Stomach smooth muscle (tissue), 2 donors: ENCODE data around the gene DENND4A.

ENCODE experiments used
- H3K27ac ChIP-seq: one replicate; pipeline ENCODE4 v1.7.0; 2013; ENCODE audit warnings: mild to moderate bottlenecking, low read length, inconsistent platforms
- H3K27me3 ChIP-seq, 2 donors: one replicate each; pipeline ENCODE4 v1.7.0; 2013; ENCODE audit warnings: low read length in 2 of 2; ENCODE audit not compliant: insufficient read depth in 2 of 2, control insufficient read depth in 1 of 2
- H3K36me3 ChIP-seq, 2 donors: one replicate each; pipeline ENCODE4 v1.7.0; 2013; ENCODE audit warnings: low read length in 2 of 2; ENCODE audit not compliant: control insufficient read depth in 2 of 2, insufficient read depth in 2 of 2
- H3K4me1 ChIP-seq: one replicate; pipeline ENCODE4 v1.7.0; 2013; ENCODE audit warnings: low read length; ENCODE audit not compliant: control insufficient read depth, insufficient read depth
- H3K4me3 ChIP-seq, 2 donors: one replicate each; pipeline ENCODE4 v1.7.0; 2013; ENCODE audit warnings: low read length in 2 of 2
- H3K9ac ChIP-seq, 2 donors: one replicate each; pipeline ENCODE4 v1.7.0; 2013; ENCODE audit warnings: low read length in 2 of 2, mild to moderate bottlenecking in 1 of 2
- H3K9me3 ChIP-seq, 2 donors: one replicate each; pipeline ENCODE4 v1.7.0; 2013; ENCODE audit warnings: low read length in 2 of 2; ENCODE audit not compliant: control insufficient read depth in 2 of 2
- donor health status: healthy.
- donor health status: Pancreatic carcinoma.

Gene DENND4A

GRCh38 chr15:65792138-65792987 lies at the start of gene DENND4A:
TSS of gene DENND4A (minus strand) at chr15:65792293. CDS start at chr15:65756450, 35,843 bp downstream.
- peak within 1 kb of the TSS; percentile 97 for H3K27ac ChIP-seq
- peak within 1 kb of the TSS; percentile 97 to 98 for H3K9ac ChIP-seq
- no peaks in the 10 kb centered on the region for H3K36me3 ChIP-seq
- H3K27me3 ChIP-seq: no peaks in the 10 kb centered on the region
- peaks cover 3% of the 10 kb centered on the region for H3K4me1 ChIP-seq
- H3K4me3 ChIP-seq: peak within 1 kb of the TSS; percentile 87 to 98
- H3K9me3 ChIP-seq: no peaks in the 10 kb centered on the region

- H3K4me3 ChIP-seq: no peak overlapping the region
- no peak overlapping the region for H3K27ac ChIP-seq
- no peak overlapping the region for H3K9ac ChIP-seq
These were observed 49.2 kb upstream of the DENND4A start for GRCh38 chr15:65841121-65841930.

GRCh38 chr15:65839985-65840384 lies 47.9 kb upstream of the DENND4A start:
- Histone ChIP-seq H3K4me3 (no peak overlapping the region), H3K9me3 (no peaks in the 10 kb centered on the region), H3K27me3 (no peaks in the 10 kb centered on the region), H3K4me1 (no peaks in the 10 kb centered on the region), H3K36me3 (no peaks in the 10 kb centered on the region), H3K27ac (no peak overlapping the region), H3K9ac (no peak overlapping the region)

More at GRCh38 chr15:65841121-65841930, 49.2 kb upstream of the DENND4A start:
- Histone ChIP-seq H3K36me3 (no peaks in the 10 kb centered on the region), H3K4me1 (no peaks in the 10 kb centered on the region), H3K27me3 (no peaks in the 10 kb centered on the region), H3K9me3 (no peaks in the 10 kb centered on the region)

- no peaks in the 10 kb centered on the region for H3K27me3 ChIP-seq
- H3K4me1 ChIP-seq: no peaks in the 10 kb centered on the region
- no peak overlapping the region for H3K4me3 ChIP-seq
- no peaks in the 10 kb centered on the region for H3K9me3 ChIP-seq
- H3K36me3 ChIP-seq: no peaks in the 10 kb centered on the region
- no peak overlapping the region for H3K27ac ChIP-seq
- no peak overlapping the region for H3K9ac ChIP-seq
These were observed 47.3 kb upstream of the DENND4A start for GRCh38 chr15:65839354-65839901.

GRCh38 chr15:65837301-65838294 lies 45.5 kb upstream of the DENND4A start:
- no peak overlapping the region for H3K4me3 ChIP-seq
- no peaks in the 10 kb centered on the region for H3K27me3 ChIP-seq
- no peaks in the 10 kb centered on the region for H3K36me3 ChIP-seq
- peaks cover 11% of the 10 kb centered on the region for H3K4me1 ChIP-seq
- H3K9ac ChIP-seq: no peak overlapping the region
- no peak overlapping the region for H3K27ac ChIP-seq
- H3K9me3 ChIP-seq: no peaks in the 10 kb centered on the region

- Histone ChIP-seq H3K9me3 (no peaks in the 10 kb centered on the region), H3K9ac (no peak overlapping the region), H3K27ac (no peak overlapping the region), H3K4me3 (no peak overlapping the region), H3K36me3 (no peaks in the 10 kb centered on the region), H3K4me1 (peaks cover 13% of the 10 kb centered on the region), H3K27me3 (no peaks in the 10 kb centered on the region)
These were observed 44.6 kb upstream of the DENND4A start for GRCh38 chr15:65836665-65837064.

- H3K9ac ChIP-seq: no peak overlapping the region
- peaks cover 13% of the 10 kb centered on the region for H3K4me1 ChIP-seq
- no peak overlapping the region for H3K27ac ChIP-seq
- no peak overlapping the region for H3K4me3 ChIP-seq
- H3K9me3 ChIP-seq: no peaks in the 10 kb centered on the region
- no peaks in the 10 kb centered on the region for H3K36me3 ChIP-seq
- H3K27me3 ChIP-seq: no peaks in the 10 kb centered on the region
These were observed 43.4 kb upstream of the DENND4A start for GRCh38 chr15:65835447-65835846.

- Histone ChIP-seq H3K27me3 (no peaks in the 10 kb centered on the region), H3K36me3 (no peaks in the 10 kb centered on the region), H3K4me1 (peaks cover 13% of the 10 kb centered on the region), H3K9ac (no peak overlapping the region), H3K9me3 (no peaks in the 10 kb centered on the region), H3K4me3 (no peak overlapping the region), H3K27ac (no peak overlapping the region)
These were observed 42.6 kb upstream of the DENND4A start for GRCh38 chr15:65834603-65835282.

- peak overlapping the region; percentile 21 to 29 for H3K9ac ChIP-seq
- H3K36me3 ChIP-seq: no peaks in the 10 kb centered on the region
- no peaks in the 10 kb centered on the region for H3K9me3 ChIP-seq
- no peak overlapping the region for H3K4me3 ChIP-seq
- peaks cover 13% of the 10 kb centered on the region for H3K4me1 ChIP-seq
- H3K27me3 ChIP-seq: no peaks in the 10 kb centered on the region
- peak overlapping the region; percentile 80 for H3K27ac ChIP-seq
These were observed 41.6 kb upstream of the DENND4A start for GRCh38 chr15:65833501-65834205.
